ENCODE measurements around the gene NMNAT2.

- TF ChIP-seq CTCF (IDR thresholded peaks at IDR 0.05; ENCODE audit: extremely low read depth in 1 of 2, insufficient read depth in 1 of 2, low read depth in 1 of 2, low read length in 2 of 2) (no peak), MYC (IDR thresholded peaks at IDR 0.05; ENCODE audit: low read depth, low read length) (no peak)
These were observed 14.7 kb downstream of the NMNAT2 start for GRCh38 chr1:183403498-183403897.
